GM23338 (cell line): ENCODE results near the gene FAM171A1. TPM values are rescaled to one million over a fixed set of nuclear protein-coding genes. Genes with fewer than 3 reads are reported as not detected.

Source experiments
- ATAC-seq: fragments of 200-7000 bp; cut with Tn5 transposase; 3 replicates; pipeline ENCODE4 v1.9.1; 2020
- DNase-seq: peaks from one replicate; pipeline ENCODE4 v3.0.0-alpha.2; 2015; ENCODE audit warnings: low spot score
- H2AFZ ChIP-seq: fragments of 200-600 bp; sonication (generic); 2 replicates; pipeline ENCODE4 v1.8.0; 2016; ENCODE audit warnings: antibody characterized with exemption, mild to moderate bottlenecking, moderate library complexity
- H3F3A ChIP-seq: fragments of 200-600 bp; sonication (generic); replicated peaks from 2 replicates; pipeline ENCODE4 v1.8.0; 2017; ENCODE audit warnings: antibody characterized with exemption, mixed run types, low read depth
- H3K27ac ChIP-seq: fragments of 200-600 bp; sonication (generic); 2 replicates; pipeline ENCODE4 v1.6.1; 2016; ENCODE audit warnings: low read depth
- H3K27me3 ChIP-seq: fragments of 200-600 bp; sonication (generic); 2 replicates; pipeline ENCODE4 v1.8.0; 2016; ENCODE audit warnings: mild to moderate bottlenecking, mixed run types, moderate library complexity; ENCODE audit not compliant: insufficient read depth
- H3K36me3 ChIP-seq: fragments of 200-600 bp; sonication (generic); 2 replicates; pipeline ENCODE4 v1.8.0; 2016; ENCODE audit warnings: mild to moderate bottlenecking; ENCODE audit not compliant: insufficient read depth
- H3K4me1 ChIP-seq: fragments of 200-600 bp; sonication (generic); 2 replicates; pipeline ENCODE4 v1.8.0; 2016; ENCODE audit warnings: mild to moderate bottlenecking, moderate library complexity; ENCODE audit not compliant: insufficient read depth
- H3K4me2 ChIP-seq: fragments of 200-600 bp; sonication (generic); 2 replicates; pipeline ENCODE4 v1.7.1; 2017; ENCODE audit warnings: mixed run types
- H3K4me3 ChIP-seq: fragments of 200-600 bp; sonication (generic); 2 replicates; pipeline ENCODE4 v1.6.1; 2016; ENCODE audit warnings: mixed run types
- H3K79me2 ChIP-seq: fragments of 200-600 bp; sonication (generic); replicated peaks from 2 replicates; pipeline ENCODE4 v1.8.0; 2017; ENCODE audit warnings: mild to moderate bottlenecking; ENCODE audit not compliant: insufficient read depth
- H3K9me2 ChIP-seq: fragments of 200-600 bp; sonication (generic); 2 replicates; pipeline ENCODE4 v1.8.0; 2017; ENCODE audit not compliant: insufficient read depth
- H4K20me1 ChIP-seq: fragments of 200-600 bp; sonication (generic); replicated peaks from 2 replicates; pipeline ENCODE4 v1.8.0; 2017; ENCODE audit warnings: mild to moderate bottlenecking; ENCODE audit not compliant: insufficient read depth
- H3K27ac Mint-ChIP-seq: 2 replicates; pipeline ENCODE4 v1.8.0; 2020; ENCODE audit warnings: inconsistent platforms, mild to moderate bottlenecking, moderate library complexity, mixed read lengths
- H3K27me3 Mint-ChIP-seq: 3 replicates; pipeline ENCODE4 v1.8.0; 2022; ENCODE audit warnings: low read depth, mild to moderate bottlenecking, moderate library complexity, mixed read lengths, inconsistent platforms; ENCODE audit not compliant: insufficient read depth, poor library complexity
- H3K36me3 Mint-ChIP-seq: 3 replicates; pipeline ENCODE4 v1.8.0; 2021; ENCODE audit warnings: low read depth, mild to moderate bottlenecking, inconsistent platforms, moderate library complexity, mixed read lengths
- H3K4me1 Mint-ChIP-seq: 3 replicates; pipeline ENCODE4 v1.8.0; 2020; ENCODE audit warnings: mild to moderate bottlenecking, inconsistent platforms, mixed read lengths
- H3K4me3 Mint-ChIP-seq: 3 replicates; pipeline ENCODE4 v1.8.0; 2021; ENCODE audit warnings: moderate library complexity, mild to moderate bottlenecking, inconsistent platforms, mixed read lengths
- H3K9me3 Mint-ChIP-seq: 3 replicates; pipeline ENCODE4 v1.8.0; 2020; ENCODE audit warnings: moderate library complexity, mild to moderate bottlenecking, inconsistent platforms, mixed read lengths
- CREB1 ChIP-seq: fragments of 250-450 bp; sonication (Bioruptor Pico); IDR thresholded peaks from 2 replicates; pipeline ENCODE4 v1.5.0; 2020; ENCODE audit warnings: low read depth, mild to moderate bottlenecking, moderate library complexity
- CTCF ChIP-seq, 2 experiments: fragments of 200-600 bp in 1 of 2; sonication (generic) in 1 of 2; conservative IDR thresholded peaks; 2 replicates each; pipeline versions ENCODE4 v1.5.1 to v1.6.1; 2016 to 2017; ENCODE audit warnings: antibody characterized with exemption in 2 of 2, low read depth in 2 of 2, mild to moderate bottlenecking in 2 of 2, moderate library complexity in 1 of 2
- ETS1 ChIP-seq: IDR thresholded peaks from 2 replicates; pipeline ENCODE4 v1.6.1; 2016; ENCODE audit warnings: antibody characterized with exemption
- EZH2 ChIP-seq: fragments of 200-600 bp; sonication (generic); IDR thresholded peaks from one replicate; pipeline ENCODE4 v1.8.0; 2017; ENCODE audit warnings: antibody characterized with exemption, mild to moderate bottlenecking, low read depth; ENCODE audit not compliant: unreplicated experiment
- EZH2phosphoT487 ChIP-seq: fragments of 200-600 bp; sonication (generic); IDR thresholded peaks from one replicate; pipeline ENCODE4 v1.8.1; 2018; ENCODE audit warnings: antibody characterized with exemption; ENCODE audit not compliant: unreplicated experiment
- JUNB ChIP-seq: IDR thresholded peaks from one replicate; pipeline ENCODE4 v1.6.1; 2016; ENCODE audit warnings: antibody characterized with exemption; ENCODE audit not compliant: unreplicated experiment
- NANOG ChIP-seq: IDR thresholded peaks from 2 replicates; pipeline ENCODE4 v1.6.1; 2016; ENCODE audit warnings: antibody characterized with exemption, borderline replicate concordance
- POLR2AphosphoS5 ChIP-seq: IDR thresholded peaks from 2 replicates; pipeline ENCODE4 v1.6.1; 2016; ENCODE audit warnings: antibody characterized with exemption, low read depth
- REST ChIP-seq: IDR thresholded peaks from one replicate; pipeline ENCODE4 v1.6.1; 2018; ENCODE audit warnings: antibody characterized with exemption; ENCODE audit not compliant: unreplicated experiment
- STAT1 ChIP-seq: IDR thresholded peaks from one replicate; pipeline ENCODE4 v1.6.1; 2016; ENCODE audit warnings: antibody characterized with exemption; ENCODE audit not compliant: unreplicated experiment
- ZNF114 ChIP-seq: fragments of 250-450 bp; sonication (Bioruptor Pico); IDR thresholded peaks from 2 replicates; pipeline ENCODE4 v1.5.0; 2020; ENCODE audit warnings: mild to moderate bottlenecking, moderate library complexity
- ZNF331 ChIP-seq: fragments of 250-450 bp; sonication (Bioruptor Pico); IDR thresholded peaks from 2 replicates; pipeline ENCODE4 v1.5.0; 2020; ENCODE audit warnings: low read depth, mild to moderate bottlenecking, moderate library complexity
- ZNF462 ChIP-seq: fragments of 250-450 bp; sonication (Bioruptor Pico); IDR thresholded peaks from 2 replicates; pipeline ENCODE4 v1.5.0; 2020; ENCODE audit warnings: mild to moderate bottlenecking, moderate library complexity
- polyA plus RNA-seq: library from polyadenylated mRNA; unstranded; fragments of >200 nt; fragmentation: Nextera tagmentation; extraction: Ambion mirVana; gene quantifications from 2 replicates; pipeline ENCODE4 v1.2.1, GENCODE V29; 2016
- total RNA-seq: library from RNA; depleted of rRNA; stranded (reverse); fragments of >200 nt; shearing (Covaris generic); gene quantifications from 2 replicates; pipeline ENCODE4 v1.2.3, GENCODE V29; 2014

Gene FAM171A1
- total and polyA plus RNA-seq, 2 experiments from 2014 or later: 11.3 to 32.2 TPM

- Mint-ChIP-seq H3K36me3 (no peaks in the 10 kb centered on the region), H3K27ac (no peak overlapping the region), H3K27me3 (peaks cover 1% of the 10 kb centered on the region), H3K9me3 (no peaks in the 10 kb centered on the region), H3K4me1 (no peaks in the 10 kb centered on the region), H3K4me3 (no peak overlapping the region)
- H4K20me1 ChIP-seq: no peaks in the 10 kb centered on the region
- no peak overlapping the region for H3K4me3 ChIP-seq
- no peaks in the 10 kb centered on the region for H3K9me2 ChIP-seq
- DNase-seq (no peak), ATAC-seq (no peak)
- H3K4me1 ChIP-seq: no peaks in the 10 kb centered on the region
- TF ChIP-seq ZNF114: no peak
- TF ChIP-seq ZNF462: no peak
- TF ChIP-seq EZH2: no peak
- TF ChIP-seq ETS1: no peak
- TF ChIP-seq EZH2phosphoT487: no peak
- TF ChIP-seq NANOG: no peak
- TF ChIP-seq JUNB: no peak
- TF ChIP-seq POLR2AphosphoS5: no peak
- TF ChIP-seq CTCF (conservative IDR thresholded peaks at IDR 0.05; ENCODE audit: low read depth in 2 of 2): no peak
- TF ChIP-seq ZNF331 (CRISPR knock-in tag): no peak
- no peak for TF ChIP-seq STAT1
- no peak for TF ChIP-seq CREB1
- no peak for TF ChIP-seq REST
- no peaks in the 10 kb centered on the region for H3K36me3 ChIP-seq
- no peak overlapping the region for H3K27ac ChIP-seq
- no peak overlapping the region for H2AFZ ChIP-seq
- no peaks in the 10 kb centered on the region for H3K27me3 ChIP-seq
- H3K4me2 ChIP-seq: no peak overlapping the region
- no peaks in the 10 kb centered on the region for H3K79me2 ChIP-seq
- H3F3A ChIP-seq: no peaks in the 10 kb centered on the region
These were observed 10.3 kb upstream of the FAM171A1 start for GRCh38 chr10:15381420-15381819.
